Measurements from ENCODE around the gene FASTK.

DNA sequence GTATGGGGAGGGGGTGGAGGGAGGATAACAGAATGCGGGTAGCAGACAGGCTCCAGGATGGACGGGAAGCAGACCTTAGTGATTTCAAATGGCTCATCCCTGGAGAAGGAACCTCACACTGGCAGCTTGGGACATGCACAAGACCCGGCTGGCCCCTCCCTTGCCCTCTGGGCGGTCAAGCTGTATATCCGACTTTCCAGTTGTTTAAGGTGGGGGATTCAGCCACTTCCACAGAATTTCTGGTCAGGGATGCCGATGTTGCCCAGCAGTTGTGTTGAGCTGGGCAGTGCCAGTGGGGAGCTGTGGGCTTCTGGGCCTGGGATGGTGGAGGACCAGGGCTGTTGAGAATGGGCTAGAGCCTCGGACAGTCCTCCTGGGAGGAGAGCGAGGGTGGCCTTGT is 48.1 kb upstream of the FASTK start:
- TF ChIP-seq EZH2phosphoT487 (IDR thresholded peaks at IDR 0.05; ENCODE audit: insufficient read depth, low read depth) (no peak), EZH2 (IDR thresholded peaks at IDR 0.05; ENCODE audit: insufficient read depth, poor library complexity, severe bottlenecking) (no peak)

All from GM23248 (cell line).